OCI-LY1 (cell line): ENCODE results near the gene KCTD8.

ENCODE experiments used
- H2AFZ ChIP-seq: fragments of 200-600 bp; sonication (generic), shearing (Covaris generic); 2 replicates; pipeline ENCODE4 v1.6.0; 2014; ENCODE audit warnings: antibody characterized with exemption, mild to moderate bottlenecking, low read length
- H3F3A ChIP-seq: fragments of 200-600 bp; sonication (generic), shearing (Covaris generic); 2 replicates; pipeline ENCODE4 v1.6.0; 2014; ENCODE audit warnings: mild to moderate bottlenecking, antibody characterized with exemption, low read length, moderate library complexity; ENCODE audit not compliant: insufficient read depth
- H3K27ac ChIP-seq: fragments of 200-600 bp; sonication (generic); 2 replicates; pipeline ENCODE4 v1.5.1; 2014; ENCODE audit warnings: low read length, mixed run types, mild to moderate bottlenecking, low read depth; ENCODE audit not compliant: poor library complexity, severe bottlenecking
- H3K27me3 ChIP-seq: fragments of 200-600 bp; sonication (generic); 2 replicates; pipeline ENCODE4 v1.6.0; 2014; ENCODE audit warnings: antibody characterized with exemption, mild to moderate bottlenecking, low read length, moderate library complexity; ENCODE audit not compliant: insufficient read depth
- H3K36me3 ChIP-seq: fragments of 200-600 bp; sonication (generic); 2 replicates; pipeline ENCODE4 v1.6.1; 2014; ENCODE audit warnings: mild to moderate bottlenecking, antibody characterized with exemption, low read length, moderate library complexity, mixed read lengths; ENCODE audit not compliant: insufficient read depth
- H3K4me1 ChIP-seq: fragments of 200-600 bp; sonication (generic); 2 replicates; pipeline ENCODE4 v1.5.1; 2014; ENCODE audit warnings: mild to moderate bottlenecking, low read length, moderate library complexity; ENCODE audit not compliant: insufficient read depth, severe bottlenecking
- H3K4me2 ChIP-seq: fragments of 200-600 bp; sonication (generic), shearing (Covaris generic); 2 replicates; pipeline ENCODE4 v1.6.1; 2014; ENCODE audit warnings: low read length
- H3K4me3 ChIP-seq: fragments of 200-600 bp; sonication (generic); 2 replicates; pipeline ENCODE4 v1.5.1; 2014; ENCODE audit warnings: low read length, low read depth, mild to moderate bottlenecking, mixed read lengths; ENCODE audit not compliant: poor library complexity, severe bottlenecking
- H3K79me2 ChIP-seq: fragments of 200-600 bp; shearing (Covaris generic); 2 replicates; pipeline ENCODE4 v1.6.1; 2016; ENCODE audit warnings: mixed run types, low read length, mixed read lengths; ENCODE audit not compliant: insufficient read depth
- H3K9ac ChIP-seq: fragments of 200-600 bp; sonication (generic), shearing (Covaris generic); 2 replicates; pipeline ENCODE4 v1.6.1; 2014; ENCODE audit warnings: mild to moderate bottlenecking, low read length, mixed read lengths
- H3K9me2 ChIP-seq: fragments of 200-600 bp; sonication (generic), shearing (Covaris generic); 2 replicates; pipeline ENCODE4 v1.6.1; 2014; ENCODE audit warnings: low read depth, mild to moderate bottlenecking, low read length, mixed read lengths
- H3K9me3 ChIP-seq: fragments of 200-600 bp; shearing (Covaris generic); 2 replicates; pipeline ENCODE4 v1.6.1; 2014; ENCODE audit warnings: low read length, mixed read lengths
- H4K20me1 ChIP-seq: fragments of 200-600 bp; sonication (generic), shearing (Covaris generic); 2 replicates; pipeline ENCODE4 v1.6.0; 2016; ENCODE audit warnings: mild to moderate bottlenecking, low read length; ENCODE audit not compliant: insufficient read depth
- CTCF ChIP-seq: fragments of 200-600 bp; sonication (generic), shearing (Covaris generic); IDR thresholded peaks from 2 replicates; pipeline ENCODE4 v1.5.1; 2017; ENCODE audit warnings: mild to moderate bottlenecking, antibody characterized with exemption, low read length, moderate library complexity, mixed read lengths
- EZH2 ChIP-seq: fragments of 200-600 bp; sonication (generic), shearing (Covaris generic); IDR thresholded peaks from 2 replicates; pipeline ENCODE4 v1.8.0; 2017; ENCODE audit warnings: borderline replicate concordance, mixed run types, mild to moderate bottlenecking, antibody characterized with exemption, low read length, moderate library complexity, mixed read lengths

Gene KCTD8

GRCh38 chr4:44237643-44238042 lies 211.0 kb downstream of the KCTD8 start:
- H3K27me3 ChIP-seq, result no peaks in the 10 kb centered on the region
- H2AFZ ChIP-seq, result no peak overlapping the region

GRCh38 chr4:44235897-44236296 lies 212.7 kb downstream of the KCTD8 start:
- Histone ChIP-seq H3K9me2 (no peaks in the 10 kb centered on the region), H4K20me1 (no peaks in the 10 kb centered on the region), H3K27ac (no peak overlapping the region), H3K36me3 (no peaks in the 10 kb centered on the region), H3K4me2 (no peak overlapping the region), H3K4me1 (no peaks in the 10 kb centered on the region), H3K27me3 (no peaks in the 10 kb centered on the region), H3K4me3 (no peak overlapping the region), H3K9me3 (no peaks in the 10 kb centered on the region), H3F3A (no peaks in the 10 kb centered on the region), H3K9ac (no peak overlapping the region), H3K79me2 (no peaks in the 10 kb centered on the region), H2AFZ (no peak overlapping the region)
- no peak for TF ChIP-seq CTCF
- TF ChIP-seq EZH2, result no peak

More at GRCh38 chr4:44237643-44238042, 211.0 kb downstream of the KCTD8 start:
- TF ChIP-seq EZH2, result no peak
- TF ChIP-seq CTCF, result no peak
- Histone ChIP-seq H3K9me3 (no peaks in the 10 kb centered on the region), H3F3A (no peaks in the 10 kb centered on the region), H3K27ac (no peak overlapping the region), H3K9ac (no peak overlapping the region), H3K4me2 (no peak overlapping the region), H3K4me1 (no peaks in the 10 kb centered on the region), H3K4me3 (no peak overlapping the region), H3K79me2 (no peaks in the 10 kb centered on the region), H3K36me3 (no peaks in the 10 kb centered on the region), H4K20me1 (no peaks in the 10 kb centered on the region), H3K9me2 (no peaks in the 10 kb centered on the region)

- Histone ChIP-seq H3K4me2 (no peak overlapping the region), H3K27me3 (no peaks in the 10 kb centered on the region), H3K9me3 (no peaks in the 10 kb centered on the region), H3K4me1 (no peaks in the 10 kb centered on the region), H3F3A (no peaks in the 10 kb centered on the region), H3K9ac (no peak overlapping the region), H2AFZ (no peak overlapping the region), H4K20me1 (no peaks in the 10 kb centered on the region), H3K4me3 (no peak overlapping the region), H3K27ac (no peak overlapping the region), H3K36me3 (no peaks in the 10 kb centered on the region), H3K79me2 (no peaks in the 10 kb centered on the region), H3K9me2 (no peaks in the 10 kb centered on the region)
- TF ChIP-seq EZH2 (no peak), CTCF (no peak)
Measured at GRCh38 chr4:44232262-44232661, 216.3 kb downstream of the KCTD8 start.
